ENCODE results near the gene ZNF701. TPM values are rescaled to one million over a fixed set of nuclear protein-coding genes. Genes with fewer than 3 reads are reported as not detected.
"Not testable (repeated sequence)": the region's sequence is repeated elsewhere in the genome, so short reads cannot be mapped to it uniquely, and the experiment has no call there.

ZNF701 gene
- polyA plus RNA-seq, 1 experiment: 3.8 TPM

GRCh38 chr19:52585604-52586003 lies 15.5 kb downstream of the ZNF701 start:
- ChIA-PET POLR2A (no interaction called here), CTCF (no interaction called here)
- no peak for DNase-seq (ENCODE audit: low read depth)
- H3K36me3 ChIP-seq (ENCODE audit: control insufficient read depth, insufficient read depth, low read length): peaks cover 10% of the 10 kb centered on the region
- H3K27me3 ChIP-seq (ENCODE audit: control insufficient read depth, insufficient read depth, low read length): no peaks in the 10 kb centered on the region
- TF ChIP-seq CTCF (IDR thresholded peaks at IDR 0.05; ENCODE audit: insufficient read depth, low read depth, low read length): no peak
- H3K4me3 ChIP-seq (ENCODE audit: low read depth, low read length): no peak overlapping the region

- no peak for DNase-seq (ENCODE audit: low read depth)
- TF ChIP-seq CTCF (IDR thresholded peaks at IDR 0.05; ENCODE audit: insufficient read depth, low read depth, low read length): no peak
- Histone ChIP-seq H3K36me3 (ENCODE audit: control insufficient read depth, insufficient read depth, low read length) (peaks cover 2% of the 10 kb centered on the region; the same call in 1 of the 2 replicates), H3K27me3 (ENCODE audit: control insufficient read depth, insufficient read depth, low read length) (no peaks in the 10 kb centered on the region), H3K4me3 (ENCODE audit: low read depth, low read length) (no peak overlapping the region)
- ChIA-PET CTCF (no interaction called here), POLR2A (no interaction called here)
Measured at GRCh38 chr19:52590728-52591127, 20.6 kb downstream of the ZNF701 start.

GRCh38 chr19:52592301-52592700 lies 22.2 kb downstream of the ZNF701 start:
- Histone ChIP-seq H3K27me3 (ENCODE audit: control insufficient read depth, insufficient read depth, low read length) (no peaks in the 10 kb centered on the region), H3K4me3 (ENCODE audit: low read depth, low read length) (no peak overlapping the region), H3K36me3 (ENCODE audit: control insufficient read depth, insufficient read depth, low read length) (peaks cover 2% of the 10 kb centered on the region; the same call in 1 of the 2 replicates)
- ChIA-PET POLR2A (no interaction called here), CTCF (no interaction called here)
- TF ChIP-seq CTCF (IDR thresholded peaks at IDR 0.05; ENCODE audit: insufficient read depth, low read depth, low read length): no peak
- no peak for DNase-seq (ENCODE audit: low read depth)

- DNase-seq (ENCODE audit: low read depth); H3K36me3 ChIP-seq (ENCODE audit: control insufficient read depth, insufficient read depth, low read length); H3K27me3 ChIP-seq (ENCODE audit: control insufficient read depth, insufficient read depth, low read length); H3K4me3 ChIP-seq (ENCODE audit: low read depth, low read length); POLR2A ChIA-PET; CTCF ChIA-PET: not testable (repeated sequence)
Measured at GRCh38 chr19:52593441-52593840, 23.4 kb downstream of the ZNF701 start.

- Histone ChIP-seq H3K27me3 (ENCODE audit: control insufficient read depth, insufficient read depth, low read length) (no peaks in the 10 kb centered on the region), H3K36me3 (ENCODE audit: control insufficient read depth, insufficient read depth, low read length) (peaks cover 2% of the 10 kb centered on the region; the same call in 1 of the 2 replicates), H3K4me3 (ENCODE audit: low read depth, low read length) (no peak overlapping the region)
- TF ChIP-seq CTCF (IDR thresholded peaks at IDR 0.05; ENCODE audit: insufficient read depth, low read depth, low read length): no peak
- ChIA-PET CTCF (interaction anchor here (0.6 kb wide), 2 partner anchors 9 to 56 kb away, joined by 3 to 4 read pairs; no protein-coding TSS in a partner anchor), POLR2A (no interaction called here)
- no peak for DNase-seq (ENCODE audit: low read depth)
Measured at GRCh38 chr19:52599241-52599640, 29.2 kb downstream of the ZNF701 start.

GRCh38 chr19:52600639-52601024 lies 30.5 kb downstream of the ZNF701 start:
- no peak for TF ChIP-seq CTCF (IDR thresholded peaks at IDR 0.05; ENCODE audit: insufficient read depth, low read depth, low read length)
- ChIA-PET CTCF (interaction anchor here (0.6 kb wide), 1 partner anchor 192 kb away, joined by 3 read pairs; no protein-coding TSS in a partner anchor), POLR2A (no interaction called here)
- H3K4me3 ChIP-seq (ENCODE audit: low read depth, low read length): peak overlapping the region; percentile 74
- no peaks in the 10 kb centered on the region for H3K27me3 ChIP-seq (ENCODE audit: control insufficient read depth, insufficient read depth, low read length)
- no peak for DNase-seq (ENCODE audit: low read depth)
- no peaks in the 10 kb centered on the region; the same call in 1 of the 2 replicates for H3K36me3 ChIP-seq (ENCODE audit: control insufficient read depth, insufficient read depth, low read length)

Measured in BJ (cell line).